ENCODE data around the gene DDIT4. TPM values are rescaled to one million over a fixed set of nuclear protein-coding genes. Genes with fewer than 3 reads are reported as not detected.

The DDIT4 gene
- total and polyA plus RNA-seq, 2 of the 8 experiments (the other 6 are each of a cell fraction or from before 2014, with no cell fraction given) = 47.4 to 108 TPM

DNA sequence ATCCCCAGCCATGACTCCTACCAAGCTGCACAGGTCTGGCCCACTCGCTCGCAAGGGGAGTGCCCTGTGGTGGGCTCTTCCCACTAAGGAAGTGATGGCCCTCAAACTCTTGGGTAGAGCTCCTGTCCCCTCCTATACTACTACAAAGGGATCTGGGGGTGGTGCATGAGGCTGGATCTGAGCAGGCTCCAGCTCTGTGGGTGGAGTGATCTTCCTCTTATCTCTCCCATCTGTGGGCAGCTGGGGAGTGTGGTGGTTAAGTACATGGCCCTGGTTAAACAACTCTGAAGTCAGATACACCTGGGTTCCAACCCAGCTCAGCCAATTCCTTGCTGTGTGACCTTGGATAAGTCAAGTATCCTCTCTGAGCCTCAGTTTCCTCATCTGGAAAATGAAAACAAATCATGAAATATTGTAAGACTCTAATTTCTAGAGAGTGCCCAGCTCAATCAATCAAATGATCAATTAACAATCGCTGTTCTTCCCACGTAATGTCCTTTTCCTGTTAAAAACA, 17.4 kb downstream of the DDIT4 start (continued):
- TF ChIP-seq PHF8 (conservative IDR thresholded peaks at IDR 0.05; ENCODE audit: low read depth, low read length) = no peak
- TF ChIP-seq TCF12 (IDR thresholded peaks at IDR 0.05; ENCODE audit: low read depth, low read length) = no peak
- no peak for TF ChIP-seq CBX5 (IDR thresholded peaks at IDR 0.05; ENCODE audit: low read depth, low read length)
- TF ChIP-seq RAD21 (IDR thresholded peaks at IDR 0.05 in 1 of 2, conservative IDR thresholded peaks at IDR 0.05 in 1 of 2; ENCODE audit: low read depth in 2 of 2, low read length in 2 of 2) = no peak
- no peak for TF ChIP-seq EGR1 (IDR thresholded peaks at IDR 0.05; ENCODE audit: borderline replicate concordance, low read depth, low read length)

Measured in H1 (cell line).